Endothelial cell of umbilical vein (primary cell): ENCODE results near the gene DAZAP1. TPM values are rescaled to one million over a fixed set of nuclear protein-coding genes. Genes with fewer than 3 reads are reported as not detected.

Experiments used
- BruUV-seq: library from RNA; stranded (reverse); fragments of 400-500 nt; replicated peaks from 2 replicates; lab custom pipeline; 2021; lab: Mats Ljungman, UMichigan
- CTCF ChIA-PET: fragments of 300-600, 350-600 bp; sonication (Branson Sonifier 250); formaldehyde crosslinking; loops from one replicate; lab custom pipeline; 2021; ENCODE audit warnings: antibody characterized with exemption, inconsistent platforms; lab: Charles Lee
- POLR2A ChIA-PET: fragments of 300-600, 350-600 bp; sonication (Branson Sonifier 250); formaldehyde crosslinking; loops from one replicate; lab custom pipeline; 2021; ENCODE audit warnings: antibody characterized with exemption, inconsistent platforms; lab: Charles Lee
- DNase-seq: peaks from one replicate; pipeline ENCODE4 v3.0.0-alpha.2; 2011; ENCODE audit warnings: low read depth, low spot score
- FAIRE-seq: peaks from 2 replicates; lab custom pipeline; 2011; peaks lifted over from hg19 to GRCh38; lab: Jason Lieb, UNC
- H2AFZ ChIP-seq: 2 replicates; pipeline ENCODE4 v1.6.0; 2012; ENCODE audit warnings: low read depth, low read length, control low read depth, inconsistent platforms
- H3K27ac ChIP-seq: 2 replicates; pipeline ENCODE4 v1.5.1; 2011; ENCODE audit warnings: low read depth, mild to moderate bottlenecking, control low read depth, low read length, moderate library complexity; ENCODE audit not compliant: insufficient read depth
- H3K27me3 ChIP-seq, 2 experiments: 2 replicates each; pipeline versions ENCODE4 v1.6.0 to v1.6.1; 2011; ENCODE audit warnings: low read length in 2 of 2, mixed read lengths in 1 of 2; ENCODE audit not compliant: control insufficient read depth in 2 of 2, insufficient read depth in 2 of 2
- H3K36me3 ChIP-seq, 2 experiments: 2 replicates in 1 of 2; 3 replicates in 1 of 2; pipeline ENCODE4 v1.5.1; 2011; ENCODE audit warnings: low read length in 2 of 2, mild to moderate bottlenecking in 1 of 2, moderate library complexity in 1 of 2; ENCODE audit not compliant: control insufficient read depth in 2 of 2, insufficient read depth in 2 of 2; ENCODE audit errors: extremely low read depth in 1 of 2
- H3K4me1 ChIP-seq: 3 replicates; pipeline ENCODE4 v1.5.1; 2011; ENCODE audit warnings: mild to moderate bottlenecking, low read length; ENCODE audit not compliant: control insufficient read depth, insufficient read depth; ENCODE audit errors: extremely low read depth
- H3K4me2 ChIP-seq: 2 replicates; pipeline ENCODE4 v1.6.1; 2011; ENCODE audit warnings: low read length, control low read depth, mixed read lengths; ENCODE audit not compliant: insufficient read depth
- H3K4me3 ChIP-seq, 3 experiments: fragments of 200-600 bp in 1 of 3; sonication (generic), shearing (Covaris generic) in 1 of 3; replicated peaks in 1 of 3; 2 replicates each; pipeline ENCODE4 v1.5.1; 2011 to 2016; ENCODE audit warnings: control low read depth in 3 of 3, low read length in 3 of 3, mild to moderate bottlenecking in 2 of 3, inconsistent platforms in 1 of 3, low read depth in 1 of 3, moderate library complexity in 1 of 3; ENCODE audit not compliant: insufficient read depth in 1 of 3
- H3K79me2 ChIP-seq: 2 replicates; pipeline ENCODE4 v1.6.0; 2012; ENCODE audit warnings: low read length, inconsistent platforms; ENCODE audit not compliant: control insufficient read depth, insufficient read depth
- H3K9ac ChIP-seq: replicated peaks from 2 replicates; pipeline ENCODE3; 2011; ENCODE audit warnings: low read length, control low read depth; ENCODE audit not compliant: insufficient read depth; ENCODE audit errors: extremely low read depth
- H3K9me1 ChIP-seq: replicated peaks from 3 replicates; pipeline ENCODE4 v1.6.0; 2011; ENCODE audit warnings: mild to moderate bottlenecking, low read length; ENCODE audit not compliant: control insufficient read depth, insufficient read depth; ENCODE audit errors: extremely low read depth
- H3K9me3 ChIP-seq: replicated peaks from 2 replicates; pipeline ENCODE4 v1.5.1; 2012; ENCODE audit warnings: low read length, inconsistent platforms; ENCODE audit not compliant: control insufficient read depth, insufficient read depth
- H4K20me1 ChIP-seq: replicated peaks from 2 replicates; pipeline ENCODE3; 2011; ENCODE audit warnings: mild to moderate bottlenecking, low read length; ENCODE audit not compliant: control insufficient read depth, insufficient read depth; ENCODE audit errors: extremely low read depth
- CTCF ChIP-seq, 2 donors: IDR thresholded peaks; 1 replicate in 1 of 2; 2 replicates in 1 of 2; pipeline ENCODE4 v1.5.1; 2011; ENCODE audit warnings: low read length in 2 of 2, mild to moderate bottlenecking in 2 of 2, moderate library complexity in 2 of 2, control low read depth in 1 of 2, inconsistent platforms in 1 of 2, low read depth in 1 of 2; ENCODE audit not compliant: insufficient read depth in 1 of 2; ENCODE audit errors: extremely low read depth in 1 of 2
- GATA2 ChIP-seq: IDR thresholded peaks from 2 replicates; pipeline ENCODE4 v1.7.0; 2011; ENCODE audit warnings: low read depth, mild to moderate bottlenecking, moderate library complexity, mixed read lengths, low read length; ENCODE audit not compliant: insufficient read length, insufficient read depth
- JUN ChIP-seq: IDR thresholded peaks from 2 replicates; pipeline ENCODE4 v1.6.1; 2011; ENCODE audit warnings: borderline replicate concordance, low read depth; ENCODE audit not compliant: insufficient read length, insufficient read depth
- POLR2A ChIP-seq: IDR thresholded peaks from 2 replicates; pipeline ENCODE4 v1.6.1; 2012; ENCODE audit warnings: low read depth, mild to moderate bottlenecking, control low read depth, low read length
- dilution Hi-C: fragments of 300-500 bp; cut with MboI; formaldehyde crosslinking; loops from one replicate; pipeline ENCODE4 v1.15.0; 2019; ENCODE audit warnings: low sequenced_read_pairs; ENCODE audit not compliant: extremely low pct_ligation_motif_present
- intact Hi-C: fragments of 100-400 bp; cut with micrococcal nuclease; formaldehyde crosslinking; loops from one replicate; pipeline ENCODE4 v1.10.0; 2022
- polyA plus RNA-seq, 4 experiments: library from polyadenylated mRNA; depleted of rRNA in 3 of 4; stranded (reverse) in 3 of 4; unstranded in 1 of 4; fragments of >200 nt; gene quantifications; 2 replicates each; pipeline versions ENCODE4 v1.2.1 to v1.2.3, GENCODE V29; 2011 to 2012; ENCODE audit warnings: missing spikeins in 1 of 4
- total RNA-seq: library from RNA; stranded (reverse); gene quantifications from 2 replicates; pipeline ENCODE4 v1.2.3, GENCODE V29; 2021

The DAZAP1 gene
- total and polyA plus RNA-seq, 2 donors (not counting 3 experiments of a cell fraction or from before 2014, with no cell fraction given): 50.1 to 187 TPM

GRCh38 chr19:1366899-1367870, 40.2 kb upstream of the DAZAP1 start:
- DNase-seq: no peak
- Histone ChIP-seq H3K79me2 (no peaks in the 10 kb centered on the region), H3K9ac (no peak overlapping the region), H3K36me3 (peaks cover 4 to 38% of the 10 kb centered on the region in 2 experiments), H3K4me2 (no peak overlapping the region), H3K27me3 (no peaks in the 10 kb centered on the region), H3K9me3 (no peaks in the 10 kb centered on the region), H3K4me1 (no peaks in the 10 kb centered on the region), H3K27ac (no peak overlapping the region), H4K20me1 (no peaks in the 10 kb centered on the region), H2AFZ (no peak overlapping the region), H3K9me1 (no peaks in the 10 kb centered on the region), H3K4me3 (no peak overlapping the region)
- BruUV-seq: no TSS peak
- dilution Hi-C loops: no loop called here
- TF ChIP-seq JUN (no peak), CTCF (IDR thresholded peaks at IDR 0.05; ENCODE audit: extremely low read depth in 1 of 2, insufficient read depth in 1 of 2, low read depth in 1 of 2, low read length in 2 of 2) (no peak), POLR2A (no peak), GATA2 (no peak)
- ChIA-PET CTCF (interaction anchor here (1.3 kb wide), 1 partner anchor 11 kb away, joined by 3 read pairs; no protein-coding TSS in a partner anchor), POLR2A (no interaction called here)
- no peak for FAIRE-seq
- intact Hi-C loops: no loop called here
